ENCODE data around the gene ACTA1. TPM values are rescaled to one million over a fixed set of nuclear protein-coding genes. Genes with fewer than 3 reads are reported as not detected.
"Not testable (repeated sequence)": the region's sequence is repeated elsewhere in the genome, so short reads cannot be mapped to it uniquely, and the experiment has no call there.

ACTA1 gene
- total RNA-seq, 1 donor from 2014 or later = 0.41 TPM

- FAIRE-seq (no peak), DNase-seq (ENCODE audit: low spot score in 2 of 2) (no peak)
Measured at GRCh38 chr1:229445828-229446227, 11.9 kb upstream of the ACTA1 start.

GRCh38 chr1:229440851-229441537, 7.1 kb upstream of the ACTA1 start:
- DNase-seq (ENCODE audit: low spot score in 2 of 2) (no peak), FAIRE-seq (no peak)

- DNase-seq (ENCODE audit: low spot score in 2 of 2) = no peak
- no peak for FAIRE-seq
Measured at GRCh38 chr1:229438021-229438420, 4.1 kb upstream of the ACTA1 start.

GRCh38 chr1:229437443-229437842, 3.5 kb upstream of the ACTA1 start:
- FAIRE-seq = no peak
- no peak for DNase-seq (ENCODE audit: low spot score in 2 of 2)

GRCh38 chr1:229436201-229436600, 2.3 kb upstream of the ACTA1 start:
- no peak for DNase-seq (ENCODE audit: low spot score in 2 of 2)
- no peak for FAIRE-seq

GRCh38 chr1:229434641-229435051, 752 bp upstream of the ACTA1 start:
- no peak for DNase-seq (ENCODE audit: low spot score in 2 of 2)

GRCh38 chr1:229433364-229434004, 410 bp downstream of the ACTA1 start:
- FAIRE-seq = no peak

More at GRCh38 chr1:229434641-229435051, 752 bp upstream of the ACTA1 start:
- no peak for FAIRE-seq

GRCh38 chr1:229432905-229433304, 989 bp downstream of the ACTA1 start:
- FAIRE-seq = no peak
- DNase-seq (ENCODE audit: low spot score in 2 of 2) = no peak

More at GRCh38 chr1:229433364-229434004, 410 bp downstream of the ACTA1 start:
- no peak for DNase-seq (ENCODE audit: low spot score in 2 of 2)

GRCh38 chr1:229432116-229432461, 1.8 kb downstream of the ACTA1 start:
- no peak for FAIRE-seq
- no peak for DNase-seq (ENCODE audit: low spot score in 2 of 2)

- no peak for DNase-seq (ENCODE audit: low spot score in 2 of 2)
- FAIRE-seq = no peak
Measured at GRCh38 chr1:229431284-229432115, 2.4 kb downstream of the ACTA1 start.

- no peak for DNase-seq (ENCODE audit: low spot score in 2 of 2)
- no peak for FAIRE-seq
Measured at GRCh38 chr1:229430761-229431283, 3.1 kb downstream of the ACTA1 start.

GRCh38 chr1:229428256-229428655, 5.6 kb downstream of the ACTA1 start:
- DNase-seq (ENCODE audit: low spot score in 2 of 2) (no peak), FAIRE-seq (no peak)

GRCh38 chr1:229427572-229427971, 6.3 kb downstream of the ACTA1 start:
- FAIRE-seq = no peak
- no peak for DNase-seq (ENCODE audit: low spot score in 2 of 2)

GRCh38 chr1:229425564-229426159, 8.2 kb downstream of the ACTA1 start:
- DNase-seq (ENCODE audit: low spot score in 2 of 2) (no peak), FAIRE-seq (no peak)

- DNase-seq (ENCODE audit: low spot score in 2 of 2) (no peak), FAIRE-seq (no peak)
Measured at GRCh38 chr1:229420765-229421164, 13.1 kb downstream of the ACTA1 start.

GRCh38 chr1:229420224-229420623, 13.7 kb downstream of the ACTA1 start:
- FAIRE-seq = no peak
- DNase-seq (ENCODE audit: low spot score in 2 of 2) = no peak

GRCh38 chr1:229418586-229418985, 15.3 kb downstream of the ACTA1 start:
- DNase-seq (ENCODE audit: low spot score in 2 of 2); FAIRE-seq: not testable (repeated sequence)

- not testable (repeated sequence) for DNase-seq (ENCODE audit: low spot score in 2 of 2); FAIRE-seq
Measured at GRCh38 chr1:229412810-229413209, 21.1 kb downstream of the ACTA1 start.

- FAIRE-seq = no peak
Measured at GRCh38 chr1:229412056-229412455, 21.8 kb downstream of the ACTA1 start.

GRCh38 chr1:229411434-229412055, 22.3 kb downstream of the ACTA1 start:
- FAIRE-seq (no peak), DNase-seq (ENCODE audit: low spot score in 2 of 2) (no peak)

More at GRCh38 chr1:229412056-229412455, 21.8 kb downstream of the ACTA1 start:
- DNase-seq (ENCODE audit: low spot score in 2 of 2) = no peak
